ENCODE measurements around the gene GASK1A.

GRCh38 chr3:43019006-43019809 lies 40.1 kb downstream of the GASK1A start:
- TF ChIP-seq CTCF (IDR thresholded peaks at IDR 0.05) (no peak), POLR2A (IDR thresholded peaks at IDR 0.05) (no peak)

Data from breast epithelium (tissue), 3 donors.